Measurements from ENCODE around the gene NPAS3.
A peak's percentile ranks its signal among the peaks of the same experiment; 100 is the strongest.

Gene NPAS3

DNA sequence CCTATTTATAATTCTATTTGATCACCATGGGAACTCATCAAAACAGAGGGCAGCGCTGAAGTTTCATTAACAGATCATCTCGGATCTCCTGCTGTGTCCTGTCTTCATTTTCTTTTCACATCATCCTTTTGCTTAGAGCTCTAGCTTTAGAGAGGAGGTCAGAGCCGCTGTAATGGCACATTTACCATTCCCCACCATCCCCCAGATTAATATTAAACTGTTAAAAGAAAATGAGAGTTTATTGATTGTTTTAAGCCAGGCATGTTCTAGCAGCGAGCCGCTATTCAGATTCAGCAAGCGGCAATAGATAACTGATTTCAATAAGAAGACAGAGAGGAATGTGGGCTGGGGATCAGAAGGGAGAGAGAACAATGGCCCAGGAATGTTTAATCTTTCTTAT lies 703.4 kb downstream of the NPAS3 start:
- in situ Hi-C loops (cut with HindIII; ENCODE audit: low pct_ligation_motif_present, low sequenced_read_pairs), result no loop called here
- Histone ChIP-seq H3K36me3 (replicated peaks) (no peaks in the 10 kb centered on the region), H3K27me3 (replicated peaks) (no peaks in the 10 kb centered on the region), H3K4me3 (ENCODE audit: low read depth, low read length) (no peak overlapping the region), H3K27ac (no peak overlapping the region)
- TF ChIP-seq, protein P1, sequence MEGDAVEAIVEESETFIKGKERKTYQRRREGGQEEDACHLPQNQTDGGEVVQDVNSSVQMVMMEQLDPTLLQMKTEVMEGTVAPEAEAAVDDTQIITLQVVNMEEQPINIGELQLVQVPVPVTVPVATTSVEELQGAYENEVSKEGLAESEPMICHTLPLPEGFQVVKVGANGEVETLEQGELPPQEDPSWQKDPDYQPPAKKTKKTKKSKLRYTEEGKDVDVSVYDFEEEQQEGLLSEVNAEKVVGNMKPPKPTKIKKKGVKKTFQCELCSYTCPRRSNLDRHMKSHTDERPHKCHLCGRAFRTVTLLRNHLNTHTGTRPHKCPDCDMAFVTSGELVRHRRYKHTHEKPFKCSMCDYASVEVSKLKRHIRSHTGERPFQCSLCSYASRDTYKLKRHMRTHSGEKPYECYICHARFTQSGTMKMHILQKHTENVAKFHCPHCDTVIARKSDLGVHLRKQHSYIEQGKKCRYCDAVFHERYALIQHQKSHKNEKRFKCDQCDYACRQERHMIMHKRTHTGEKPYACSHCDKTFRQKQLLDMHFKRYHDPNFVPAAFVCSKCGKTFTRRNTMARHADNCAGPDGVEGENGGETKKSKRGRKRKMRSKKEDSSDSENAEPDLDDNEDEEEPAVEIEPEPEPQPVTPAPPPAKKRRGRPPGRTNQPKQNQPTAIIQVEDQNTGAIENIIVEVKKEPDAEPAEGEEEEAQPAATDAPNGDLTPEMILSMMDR (IDR thresholded peaks at IDR 0.05; ENCODE audit: low read depth, low read length, missing control alignments), result no peak
- peak; percentile 39 for DNase-seq

DNA sequence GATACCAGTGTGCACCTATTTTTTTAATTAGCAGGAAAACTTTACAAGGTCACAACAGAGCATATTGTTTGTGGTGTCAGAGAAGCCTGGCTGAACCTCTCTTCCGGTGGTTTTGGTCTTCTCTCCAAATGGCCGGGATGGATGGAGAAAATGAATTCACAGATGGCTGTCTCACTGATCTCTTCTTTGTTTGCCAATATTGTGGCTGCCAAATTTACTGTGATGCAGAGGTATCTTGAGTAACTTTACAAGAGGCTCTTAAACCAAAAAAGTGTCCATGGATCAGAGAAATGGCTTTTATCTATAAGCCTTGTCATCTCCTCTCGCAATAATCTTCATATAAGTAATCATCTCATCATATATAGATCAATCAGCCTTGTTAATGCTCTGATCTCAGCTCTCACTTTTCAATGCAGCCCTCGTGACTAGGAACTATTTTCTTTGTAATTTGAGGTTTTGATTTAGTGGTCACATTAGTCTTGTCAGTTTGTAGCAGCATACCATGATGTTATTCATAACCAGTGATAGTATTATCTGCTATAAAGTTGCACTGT lies 704.1 kb downstream of the NPAS3 start:
- DNase-seq, result no peak
- no peak overlapping the region for H3K4me3 ChIP-seq (ENCODE audit: low read depth, low read length)
- H3K27me3 ChIP-seq (replicated peaks), result no peaks in the 10 kb centered on the region
- H3K27ac ChIP-seq, result no peak overlapping the region
- H3K36me3 ChIP-seq (replicated peaks), result no peaks in the 10 kb centered on the region
- in situ Hi-C loops (cut with HindIII; ENCODE audit: low pct_ligation_motif_present, low sequenced_read_pairs), result no loop called here
- TF ChIP-seq, protein P1 (IDR thresholded peaks at IDR 0.05; ENCODE audit: low read depth, low read length, missing control alignments), result no peak

DNA sequence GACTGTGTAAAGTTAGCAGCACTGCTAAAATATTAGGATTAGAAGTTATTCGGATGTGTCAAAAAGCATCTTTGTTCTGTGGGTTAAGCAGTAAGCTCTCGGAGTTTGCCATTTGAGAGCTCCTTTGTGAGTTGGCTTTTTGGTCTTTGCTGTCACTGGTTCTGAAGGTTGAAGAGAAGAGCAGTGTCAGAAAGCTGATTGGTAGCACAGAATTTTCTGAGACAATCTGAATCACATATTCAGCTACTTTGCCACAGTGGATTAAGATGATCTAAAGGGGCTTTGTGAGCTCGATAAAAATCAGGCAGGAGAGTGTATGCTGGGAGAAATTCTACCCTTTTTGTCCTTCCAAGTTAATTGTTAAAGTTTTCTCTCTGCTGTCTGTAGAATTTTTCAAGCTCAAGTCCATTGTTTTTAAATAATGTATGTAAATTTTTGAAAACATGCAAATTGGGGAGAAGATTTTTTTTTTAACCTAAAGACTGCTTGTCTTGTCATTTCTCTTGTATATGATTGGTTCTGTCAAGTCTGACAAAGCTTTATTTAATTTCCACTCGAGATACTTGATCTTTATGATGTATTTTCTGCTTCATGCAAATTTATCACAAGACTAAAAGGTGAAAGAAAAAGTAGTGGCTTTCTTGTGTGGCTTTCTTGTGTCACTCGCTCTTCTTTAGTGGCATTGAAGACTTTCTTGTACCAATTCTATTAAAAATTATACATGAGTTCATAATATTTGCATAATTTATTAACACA lies 704.9 kb downstream of the NPAS3 start:
- DNase-seq, result no peak
- H3K27ac ChIP-seq, result no peak overlapping the region
- no peak overlapping the region for H3K4me3 ChIP-seq (ENCODE audit: low read depth, low read length)
- H3K36me3 ChIP-seq (replicated peaks), result no peaks in the 10 kb centered on the region
- in situ Hi-C loops (cut with HindIII; ENCODE audit: low pct_ligation_motif_present, low sequenced_read_pairs), result no loop called here
- TF ChIP-seq, protein P1 (IDR thresholded peaks at IDR 0.05; ENCODE audit: low read depth, low read length, missing control alignments), result no peak
- no peaks in the 10 kb centered on the region for H3K27me3 ChIP-seq (replicated peaks)

DNA sequence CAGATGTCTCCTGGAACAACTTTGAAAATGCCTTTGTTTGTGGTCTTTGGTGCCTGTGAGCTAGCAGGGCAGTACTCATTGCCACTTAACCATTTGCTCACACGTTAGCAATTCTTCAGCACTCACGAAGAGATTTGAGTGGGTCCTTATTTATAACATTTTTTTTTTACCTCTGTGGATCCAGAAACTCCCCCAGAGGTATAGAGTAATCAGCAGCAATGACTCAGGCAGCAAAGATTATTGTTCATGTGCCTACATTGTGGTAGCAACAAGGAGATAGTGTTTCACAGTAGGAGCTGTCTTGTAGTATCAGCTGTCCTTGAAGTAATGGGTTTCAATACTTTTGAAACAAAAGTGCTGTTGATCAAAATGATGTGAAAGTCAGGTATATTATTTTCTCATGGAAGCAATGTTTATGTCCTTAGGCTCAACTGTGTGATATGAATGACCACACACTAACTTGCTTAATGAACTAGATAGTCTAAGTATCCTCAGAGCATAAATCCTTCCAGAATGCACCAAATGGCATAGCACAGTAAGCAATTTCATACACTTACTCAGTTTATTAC lies 708.1 kb downstream of the NPAS3 start:
- Histone ChIP-seq H3K36me3 (replicated peaks) (no peaks in the 10 kb centered on the region), H3K4me3 (ENCODE audit: low read depth, low read length) (no peak overlapping the region), H3K27ac (peak overlapping the region; percentile 89), H3K27me3 (replicated peaks) (no peaks in the 10 kb centered on the region)
- TF ChIP-seq, protein P1 (IDR thresholded peaks at IDR 0.05; ENCODE audit: low read depth, low read length, missing control alignments), result no peak
- in situ Hi-C loops (cut with HindIII; ENCODE audit: low pct_ligation_motif_present, low sequenced_read_pairs), result no loop called here
- peak; percentile 84 for DNase-seq

DNA sequence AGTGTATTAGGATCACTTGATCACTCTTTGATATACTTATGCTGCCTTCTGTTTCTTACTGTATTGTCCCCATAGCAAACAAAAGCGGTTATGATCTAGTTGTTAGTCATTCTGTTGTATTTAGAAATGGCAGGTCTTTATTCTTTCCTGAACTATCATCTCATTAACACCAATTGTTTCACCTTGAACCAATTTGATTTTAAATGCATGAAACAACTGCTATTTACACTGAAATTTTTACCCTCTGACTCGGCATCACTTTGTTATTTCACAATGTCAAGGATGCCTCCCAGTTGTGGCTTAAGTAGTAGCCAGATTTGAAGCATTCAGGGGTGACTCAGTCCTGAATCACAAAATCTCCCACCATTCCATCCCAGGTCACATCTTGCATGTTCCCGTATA lies 708.7 kb downstream of the NPAS3 start:
- DNase-seq, result peak; percentile 97

More for the DNA sequence above, 708.7 kb downstream of the NPAS3 start:
- Histone ChIP-seq H3K4me3 (ENCODE audit: low read depth, low read length) (no peak overlapping the region), H3K27me3 (replicated peaks) (no peaks in the 10 kb centered on the region), H3K27ac (peak overlapping the region; percentile 89), H3K36me3 (replicated peaks) (no peaks in the 10 kb centered on the region)
- TF ChIP-seq, protein P1 (IDR thresholded peaks at IDR 0.05; ENCODE audit: low read depth, low read length, missing control alignments), result no peak
- in situ Hi-C loops (cut with HindIII; ENCODE audit: low pct_ligation_motif_present, low sequenced_read_pairs), result no loop called here
